HCT116 (cell line): ENCODE results near the gene CUEDC1. TPM values are rescaled to one million over a fixed set of nuclear protein-coding genes. Genes with fewer than 3 reads are reported as not detected.

Experiments
- ATAC-seq: fragments of 200-7000 bp; cut with Tn5 transposase; 2 replicates; pipeline ENCODE4 v1.9.1; 2020; ENCODE audit warnings: mild to moderate bottlenecking, moderate library complexity
- BruUV-seq: library from RNA; stranded (reverse); fragments of 400-500 nt; replicated peaks from 2 replicates; lab custom pipeline; 2021; lab: Mats Ljungman, UMichigan
- CTCF ChIA-PET: fragments of 300-600 bp; sonication (Branson Sonifier 250); formaldehyde crosslinking; loops from one replicate; lab custom pipeline; 2021; ENCODE audit warnings: antibody characterized with exemption; lab: Charles Lee
- POLR2A ChIA-PET: fragments of 300-600, 350-600 bp; sonication (Branson Sonifier 250); formaldehyde crosslinking; loops from one replicate; lab custom pipeline; 2021; ENCODE audit warnings: antibody characterized with exemption; lab: Charles Lee
- RAD21 ChIA-PET, 2 experiments: fragments of 300-600 bp; sonication (Branson Sonifier 250); formaldehyde crosslinking; loops; one replicate each; lab custom pipeline; 2023; ENCODE audit warnings: low total read pairs in 2 of 2; ENCODE audit not compliant: uncharacterized antibody in 2 of 2, unreplicated experiment in 2 of 2, low non-redundant PET in 1 of 2; lab: Charles Lee
- DNase-seq: peaks from one replicate; pipeline ENCODE4 v3.0.0-alpha.2; 2010; ENCODE audit warnings: low read depth, low spot score
- H2AFZ ChIP-seq: fragments of 200-600 bp; shearing (Covaris generic), sonication (generic); 2 replicates; pipeline ENCODE4 v1.6.1; 2017; ENCODE audit warnings: low read depth, mixed run types, mixed read lengths, antibody characterized with exemption, low read length; ENCODE audit not compliant: poor library complexity, severe bottlenecking
- H3K27ac ChIP-seq: 2 replicates; pipeline ENCODE4 v1.5.1; 2012; ENCODE audit warnings: low read depth, low read length
- H3K27me3 ChIP-seq: fragments of 200-600 bp; sonication (generic); 2 replicates; pipeline ENCODE4 v1.6.1; 2016; ENCODE audit warnings: mixed run types, low read length, mixed read lengths; ENCODE audit not compliant: insufficient read depth
- H3K36me3 ChIP-seq, 2 experiments: fragments of 200-500 bp in 1 of 2; fragments of 200-600 bp in 1 of 2; sonication (Bioruptor generic) in 1 of 2; sonication (generic) in 1 of 2; 2 replicates each; pipeline versions ENCODE4 v1.5.1 to v1.6.1; 2014 to 2016; ENCODE audit warnings: low read length in 2 of 2, inconsistent platforms in 1 of 2, mixed read lengths in 1 of 2, mixed run types in 1 of 2; ENCODE audit not compliant: insufficient read depth in 2 of 2, control insufficient read depth in 1 of 2
- H3K4me1 ChIP-seq, 2 experiments: fragments of 200-600 bp in 1 of 2; sonication (generic) in 1 of 2; 2 replicates each; pipeline versions ENCODE4 v1.5.1 to v1.6.1; 2012 to 2017; ENCODE audit warnings: low read length in 2 of 2, inconsistent platforms in 1 of 2, mild to moderate bottlenecking in 1 of 2, mixed read lengths in 1 of 2, mixed run types in 1 of 2, moderate library complexity in 1 of 2; ENCODE audit not compliant: insufficient read depth in 2 of 2, control insufficient read depth in 1 of 2
- H3K4me2 ChIP-seq: fragments of 200-600 bp; sonication (generic); 2 replicates; pipeline ENCODE4 v1.6.1; 2017; ENCODE audit warnings: mixed run types, low read length, mixed read lengths
- H3K4me3 ChIP-seq, 2 experiments: fragments of 200-600 bp in 1 of 2; sonication (generic) in 1 of 2; replicated peaks in 1 of 2; 2 replicates each; pipeline ENCODE4 v1.5.1; 2011 to 2016; ENCODE audit warnings: low read length in 2 of 2, control low read depth in 1 of 2, low read depth in 1 of 2, mild to moderate bottlenecking in 1 of 2, mixed read lengths in 1 of 2, mixed run types in 1 of 2
- H3K79me2 ChIP-seq: fragments of 200-600 bp; sonication (generic); 2 replicates; pipeline ENCODE4 v1.6.1; 2017; ENCODE audit warnings: mild to moderate bottlenecking, mixed run types, low read length, moderate library complexity, mixed read lengths; ENCODE audit not compliant: insufficient read depth
- H3K9ac ChIP-seq: fragments of 200-600 bp; sonication (generic); 2 replicates; pipeline ENCODE4 v1.6.1; 2016; ENCODE audit warnings: low read length, mixed read lengths
- H3K9me2 ChIP-seq: fragments of 200-600 bp; sonication (generic), shearing (Covaris generic); 2 replicates; pipeline ENCODE4 v1.6.1; 2017; ENCODE audit warnings: mixed run types, mild to moderate bottlenecking, moderate library complexity; ENCODE audit not compliant: insufficient read depth
- H3K9me3 ChIP-seq, 2 experiments: fragments of 200-500 bp in 1 of 2; fragments of 200-600 bp in 1 of 2; sonication (Bioruptor generic) in 1 of 2; sonication (generic) in 1 of 2; 2 replicates each; pipeline ENCODE4 v1.6.1; 2014 to 2017; ENCODE audit warnings: low read length in 2 of 2, mixed read lengths in 2 of 2, inconsistent platforms in 1 of 2, low read depth in 1 of 2, mild to moderate bottlenecking in 1 of 2, mixed run types in 1 of 2, moderate library complexity in 1 of 2; ENCODE audit not compliant: control insufficient read depth in 1 of 2, insufficient read depth in 1 of 2
- H4K20me1 ChIP-seq: fragments of 200-600 bp; sonication (generic), shearing (Covaris generic); 2 replicates; pipeline ENCODE4 v1.6.1; 2017; ENCODE audit warnings: mixed run types, mild to moderate bottlenecking, moderate library complexity; ENCODE audit not compliant: insufficient read depth
- ATF3 ChIP-seq: IDR thresholded peaks from 2 replicates; pipeline ENCODE4 v1.6.1; 2012
- CBX3 ChIP-seq: IDR thresholded peaks from 2 replicates; pipeline ENCODE4 v1.6.1; 2012; ENCODE audit warnings: low read depth
- CEBPB ChIP-seq: IDR thresholded peaks from 2 replicates; pipeline ENCODE4 v1.6.1; 2012; ENCODE audit warnings: low read depth
- CTCF ChIP-seq, 3 experiments: fragments of 200-600 bp in 1 of 3; sonication (generic) in 1 of 3; IDR thresholded peaks in 2 of 3; conservative IDR thresholded peaks in 1 of 3; 2 replicates each; pipeline ENCODE4 v1.5.1; 2012 to 2017; ENCODE audit warnings: low read depth in 2 of 3, low read length in 2 of 3, antibody characterized with exemption in 1 of 3, borderline replicate concordance in 1 of 3, control low read depth in 1 of 3, mild to moderate bottlenecking in 1 of 3, mixed read lengths in 1 of 3, mixed run types in 1 of 3, moderate library complexity in 1 of 3; ENCODE audit not compliant: insufficient read depth in 1 of 3
- EGR1 ChIP-seq: IDR thresholded peaks from 2 replicates; pipeline ENCODE4 v1.6.1; 2012; ENCODE audit warnings: low read depth
- ELF1 ChIP-seq: IDR thresholded peaks from 2 replicates; pipeline ENCODE4 v1.6.1; 2012; ENCODE audit warnings: low read depth, borderline replicate concordance
- EZH2 ChIP-seq: fragments of 200-600 bp; sonication (generic); IDR thresholded peaks from 2 replicates; pipeline ENCODE4 v1.6.1; 2017; ENCODE audit warnings: antibody characterized with exemption, mixed run types
- EZH2phosphoT487 ChIP-seq: fragments of 200-600 bp; IDR thresholded peaks from 2 replicates; pipeline ENCODE4 v1.6.1; 2018; ENCODE audit warnings: antibody characterized with exemption, borderline replicate concordance
- FOSL1 ChIP-seq: IDR thresholded peaks from 2 replicates; pipeline ENCODE4 v1.6.1; 2012; ENCODE audit warnings: low read depth
- JUND ChIP-seq: IDR thresholded peaks from 2 replicates; pipeline ENCODE4 v1.6.1; 2012
- POLR2A ChIP-seq: IDR thresholded peaks from 2 replicates; pipeline ENCODE4 v1.7.0; 2011; ENCODE audit warnings: borderline replicate concordance; ENCODE audit not compliant: insufficient read depth, insufficient read length; ENCODE audit errors: extremely low read depth
- POLR2AphosphoS5 ChIP-seq: IDR thresholded peaks from 2 replicates; pipeline ENCODE4 v1.6.1; 2011; ENCODE audit warnings: mild to moderate bottlenecking, low read depth, low read length, moderate library complexity
- REST ChIP-seq: IDR thresholded peaks from 2 replicates; pipeline ENCODE4 v1.6.1; 2012; ENCODE audit warnings: low read depth
- SIN3A ChIP-seq: IDR thresholded peaks from 2 replicates; pipeline ENCODE4 v1.6.1; 2012; ENCODE audit warnings: low read depth
- SP1 ChIP-seq: IDR thresholded peaks from 2 replicates; pipeline ENCODE4 v1.6.1; 2012; ENCODE audit warnings: low read depth
- SRF ChIP-seq: IDR thresholded peaks from 2 replicates; pipeline ENCODE4 v1.6.1; 2012; ENCODE audit warnings: low read depth
- TCF7L2 ChIP-seq: IDR thresholded peaks from 2 replicates; pipeline ENCODE4 v1.7.0; 2011; ENCODE audit warnings: borderline replicate concordance, inconsistent platforms; ENCODE audit not compliant: insufficient read depth, insufficient read length; ENCODE audit errors: extremely low read depth
- ZBTB33 ChIP-seq: IDR thresholded peaks from 2 replicates; pipeline ENCODE4 v1.6.1; 2011; ENCODE audit warnings: mild to moderate bottlenecking, low read length, moderate library complexity; ENCODE audit not compliant: insufficient replicate concordance; ENCODE audit errors: extremely low read depth
- ZFX ChIP-seq: fragments of 450-650 bp; IDR thresholded peaks from 2 replicates; pipeline ENCODE4 v1.6.1; 2017
- ZNF274 ChIP-seq: fragments of 200-500 bp; sonication (Bioruptor generic); IDR thresholded peaks from 2 replicates; pipeline ENCODE4 v1.6.1; 2014; ENCODE audit warnings: mild to moderate bottlenecking, low read depth, low read length, inconsistent platforms
- intact Hi-C: fragments of 100-400 bp; cut with micrococcal nuclease; formaldehyde crosslinking; loops from 2 replicates; pipeline ENCODE4 v1.10.0; 2022
- total RNA-seq: library from RNA; stranded (reverse); gene quantifications from one replicate; pipeline ENCODE4 v1.2.1, GENCODE V29; 2021; ENCODE audit not compliant: unreplicated experiment

The CUEDC1 gene
- total RNA-seq, 1 experiment from 2014 or later, result 60.2 TPM

GRCh38 chr17:57900991-57901743, 54.0 kb downstream of the CUEDC1 start:
- H3K27me3 ChIP-seq, result no peaks in the 10 kb centered on the region
- peaks cover 68% of the 10 kb centered on the region for H3K79me2 ChIP-seq
- H3K9me2 ChIP-seq, result no peaks in the 10 kb centered on the region
- POLR2A ChIA-PET, result interaction anchor here (0.7 kb wide), 1 partner anchor 41 kb away, joined by 3 read pairs; no protein-coding TSS in a partner anchor
- H3K4me3 ChIP-seq, result no peak overlapping the region
- RAD21 ChIA-PET, result no interaction called here
- no TSS peak for BruUV-seq
- H3K36me3 ChIP-seq, result peaks cover 0 to 4% of the 10 kb centered on the region in 2 experiments; a peak in 1 of 4 replicates
- no peak overlapping the region for H2AFZ ChIP-seq
- ATAC-seq (no peak), DNase-seq (no peak)
- H3K27ac ChIP-seq, result peak overlapping the region; percentile 34
- peak overlapping the region; percentile 24 for H3K4me2 ChIP-seq
- CTCF ChIA-PET, result interaction anchor here (2.9 kb wide), 1 partner anchor 10 kb away, joined by 14 read pairs; no protein-coding TSS in a partner anchor
- no peak overlapping the region for H3K9ac ChIP-seq
- no peaks in the 10 kb centered on the region for H4K20me1 ChIP-seq
- intact Hi-C loops, result no loop called here
- no peaks in the 10 kb centered on the region for H3K9me3 ChIP-seq
- H3K4me1 ChIP-seq, result peaks cover 77 to 87% of the 10 kb centered on the region in 2 experiments
- TF ChIP-seq EZH2phosphoT487, result no peak
- TF ChIP-seq POLR2AphosphoS5, result no peak
- TF ChIP-seq SRF, result no peak
- no peak for TF ChIP-seq ZNF274
- TF ChIP-seq CEBPB, result no peak
- no peak for TF ChIP-seq ZBTB33
- TF ChIP-seq EGR1, result no peak
- no peak for TF ChIP-seq FOSL1
- TF ChIP-seq CBX3, result peak; percentile 38; the same call in 1 of the 2 replicates
- TF ChIP-seq ATF3, result no peak
- TF ChIP-seq SIN3A, result no peak
- TF ChIP-seq JUND, result no peak; the same call in 1 of the 2 replicates
- no peak for TF ChIP-seq REST
- no peak for TF ChIP-seq EZH2
- no peak; the same call in 1 of the 2 replicates for TF ChIP-seq ZFX
- no peak for TF ChIP-seq TCF7L2
- peak; percentile 44 for TF ChIP-seq SP1
- TF ChIP-seq ELF1, result no peak
- no peak for TF ChIP-seq CTCF (IDR thresholded peaks at IDR 0.05 in 2 of 3, conservative IDR thresholded peaks at IDR 0.05 in 1 of 3; ENCODE audit: borderline replicate concordance in 1 of 3, insufficient read depth in 1 of 3, low read depth in 2 of 3, low read length in 2 of 3)
- TF ChIP-seq POLR2A, result no peak
